ENCODE measurements around the gene HEMGN. TPM values are rescaled to one million over a fixed set of nuclear protein-coding genes. Genes with fewer than 3 reads are reported as not detected.

Gene HEMGN
- total RNA-seq (6.7 TPM), polyA plus RNA-seq (ENCODE audit: insufficient read depth in 1 of 8, insufficient read length in 8 of 8, low replicate concordance in 1 of 8) (1 to 10 TPM; 2.3 to 9.4 (median 5.8) TPM)
- long read RNA-seq, donor 1: 0 reads
- long read RNA-seq, donor 2: 0 reads
- long read RNA-seq, donor 3, partial matches to known transcripts: 0 of 1 reads
- long read RNA-seq, donor 3, other reads (novel, unspliced or antisense): 0 of 1 reads
- long read RNA-seq, donor 4: 0 reads
- long read RNA-seq, donor 5, partial matches to known transcripts: 0 of 2 reads
- long read RNA-seq, donor 5, other reads (novel, unspliced or antisense): 0 of 2 reads
- long read RNA-seq, donor 6, partial matches to known transcripts: 0 of 1 reads
- long read RNA-seq, donor 6, other reads (novel, unspliced or antisense): 0 of 1 reads
- long read RNA-seq, donor 7: 0 reads
- long read RNA-seq, donor 8, partial matches to known transcripts: 0 of 1 reads
- long read RNA-seq, donor 8, other reads (novel, unspliced or antisense): 0 of 1 reads
- long read RNA-seq, donor 9, partial matches to known transcripts: 5 of 8 reads
- long read RNA-seq, donor 9, other reads (novel, unspliced or antisense): 0 of 8 reads
- long read RNA-seq, donor 10: 0 reads
- long read RNA-seq, donor 11: 0 reads

GRCh38 chr9:97938081-97938644, at the start of gene HEMGN:
HEMGN (minus strand) TSS chr9:97938172; CDS start chr9:97938136, 36 bp downstream.
- Histone ChIP-seq H3K27me3 (ENCODE audit: control insufficient read depth, insufficient read depth, low read length) (peaks cover 17% of the 10 kb centered on the region), H3K4me3 (ENCODE audit: low read length) (no peak within 1 kb of the TSS), H3K27ac (ENCODE audit: low read length) (no peak within 1 kb of the TSS), H3K9me3 (replicated peaks; ENCODE audit: control insufficient read depth, low read depth, low read length) (no peaks in the 10 kb centered on the region), H3K4me1 (ENCODE audit: control insufficient read depth, insufficient read depth, low read length) (no peaks in the 10 kb centered on the region), H3K36me3 (ENCODE audit: control insufficient read depth, insufficient read depth, low read length) (no peaks in the 10 kb centered on the region)
- no peak for DNase-seq
- WGBS (ENCODE audit: insufficient coverage): no CpG with 5 or more reads among the region's 3 CpGs

- no peaks in the 10 kb centered on the region for H3K36me3 ChIP-seq (ENCODE audit: control insufficient read depth, insufficient read depth, low read length)
- H3K27ac ChIP-seq (ENCODE audit: low read length): no peak overlapping the region
- no peak overlapping the region for H3K4me3 ChIP-seq (ENCODE audit: low read length)
- peaks cover 19% of the 10 kb centered on the region for H3K4me1 ChIP-seq (ENCODE audit: control insufficient read depth, insufficient read depth, low read length)
- no peak for DNase-seq
- H3K9me3 ChIP-seq (replicated peaks; ENCODE audit: control insufficient read depth, low read depth, low read length): no peaks in the 10 kb centered on the region
- 60% methylated on average over 1 of the region's 5 CpGs for WGBS (ENCODE audit: insufficient coverage)
- H3K27me3 ChIP-seq (ENCODE audit: control insufficient read depth, insufficient read depth, low read length): no peaks in the 10 kb centered on the region
Measured at GRCh38 chr9:97987487-97987886, 49.5 kb upstream of the HEMGN start.

- Histone ChIP-seq H3K4me1 (ENCODE audit: control insufficient read depth, insufficient read depth, low read length) (peaks cover 30% of the 10 kb centered on the region), H3K27ac (ENCODE audit: low read length) (peak overlapping the region; percentile 86), H3K27me3 (ENCODE audit: control insufficient read depth, insufficient read depth, low read length) (no peaks in the 10 kb centered on the region), H3K36me3 (ENCODE audit: control insufficient read depth, insufficient read depth, low read length) (no peaks in the 10 kb centered on the region), H3K9me3 (replicated peaks; ENCODE audit: control insufficient read depth, low read depth, low read length) (no peaks in the 10 kb centered on the region), H3K4me3 (ENCODE audit: low read length) (peak overlapping the region; percentile 52)
- DNase-seq: peak; percentile 60
- 1% methylated on average over 48 of the region's 59 CpGs for WGBS (ENCODE audit: insufficient coverage)
Measured at GRCh38 chr9:97985058-97985861, 47.3 kb upstream of the HEMGN start.

GRCh38 chr9:97984188-97985057, 46.5 kb upstream of the HEMGN start:
- H3K4me3 ChIP-seq (ENCODE audit: low read length): peak overlapping the region; percentile 82
- no peaks in the 10 kb centered on the region for H3K27me3 ChIP-seq (ENCODE audit: control insufficient read depth, insufficient read depth, low read length)
- under 1% methylated on average over 95 of the region's 116 CpGs for WGBS (ENCODE audit: insufficient coverage)
- H3K4me1 ChIP-seq (ENCODE audit: control insufficient read depth, insufficient read depth, low read length): peaks cover 32% of the 10 kb centered on the region
- peak overlapping the region; percentile 96 for H3K27ac ChIP-seq (ENCODE audit: low read length)
- no peaks in the 10 kb centered on the region for H3K9me3 ChIP-seq (replicated peaks; ENCODE audit: control insufficient read depth, low read depth, low read length)
- H3K36me3 ChIP-seq (ENCODE audit: control insufficient read depth, insufficient read depth, low read length): no peaks in the 10 kb centered on the region
- peak; percentile 90 for DNase-seq

- H3K36me3 ChIP-seq (ENCODE audit: control insufficient read depth, insufficient read depth, low read length): no peaks in the 10 kb centered on the region
- DNase-seq: peak; percentile 83
- H3K9me3 ChIP-seq (replicated peaks; ENCODE audit: control insufficient read depth, low read depth, low read length): no peaks in the 10 kb centered on the region
- no peaks in the 10 kb centered on the region for H3K27me3 ChIP-seq (ENCODE audit: control insufficient read depth, insufficient read depth, low read length)
- H3K4me3 ChIP-seq (ENCODE audit: low read length): peak overlapping the region; percentile 82
- under 1% methylated on average over 66 of the region's 70 CpGs for WGBS (ENCODE audit: insufficient coverage)
- H3K4me1 ChIP-seq (ENCODE audit: control insufficient read depth, insufficient read depth, low read length): peaks cover 32% of the 10 kb centered on the region
- H3K27ac ChIP-seq (ENCODE audit: low read length): peak overlapping the region; percentile 96
Measured at GRCh38 chr9:97983589-97984187, 45.7 kb upstream of the HEMGN start.

GRCh38 chr9:97982683-97983588, 45.0 kb upstream of the HEMGN start, which contains the start of gene ANP32B:
ANP32B (plus strand) TSS chr9:97983341; CDS start chr9:97983556, 215 bp downstream.
- H3K36me3 ChIP-seq (ENCODE audit: control insufficient read depth, insufficient read depth, low read length): no peaks in the 10 kb centered on the region
- no peaks in the 10 kb centered on the region for H3K27me3 ChIP-seq (ENCODE audit: control insufficient read depth, insufficient read depth, low read length)
- peak within 1 kb of the TSS; percentile 96 for H3K27ac ChIP-seq (ENCODE audit: low read length)
- WGBS (ENCODE audit: insufficient coverage): under 1% methylated on average over 95 of the region's 105 CpGs
- DNase-seq: peak; percentile 97
- H3K4me3 ChIP-seq (ENCODE audit: low read length): peak within 1 kb of the TSS; percentile 82
- H3K4me1 ChIP-seq (ENCODE audit: control insufficient read depth, insufficient read depth, low read length): peaks cover 29% of the 10 kb centered on the region
- no peaks in the 10 kb centered on the region for H3K9me3 ChIP-seq (replicated peaks; ENCODE audit: control insufficient read depth, low read depth, low read length)

GRCh38 chr9:97981846-97982682, 44.1 kb upstream of the HEMGN start:
- Histone ChIP-seq H3K36me3 (ENCODE audit: control insufficient read depth, insufficient read depth, low read length) (no peaks in the 10 kb centered on the region), H3K27me3 (ENCODE audit: control insufficient read depth, insufficient read depth, low read length) (no peaks in the 10 kb centered on the region), H3K27ac (ENCODE audit: low read length) (peak overlapping the region; percentile 83), H3K4me3 (ENCODE audit: low read length) (peak overlapping the region; percentile 70), H3K4me1 (ENCODE audit: control insufficient read depth, insufficient read depth, low read length) (peaks cover 27% of the 10 kb centered on the region), H3K9me3 (replicated peaks; ENCODE audit: control insufficient read depth, low read depth, low read length) (no peaks in the 10 kb centered on the region)
- 27% methylated on average over 3 of the region's 15 CpGs for WGBS (ENCODE audit: insufficient coverage)
- DNase-seq: peak; percentile 34
